Endothelial cell (in vitro differentiated cells): Measurements from ENCODE around the gene LRP10. TPM values are rescaled to one million over a fixed set of nuclear protein-coding genes. Genes with fewer than 3 reads are reported as not detected.

Experiments used
- DNase-seq: peaks from one replicate; pipeline ENCODE4 v3.0.0; 2021; ENCODE audit warnings: low spot score
- H3K27ac Mint-ChIP-seq: one replicate; pipeline ENCODE4 v1.8.0; 2021; ENCODE audit warnings: mixed read lengths, inconsistent platforms; ENCODE audit not compliant: unreplicated experiment
- H3K27me3 Mint-ChIP-seq: one replicate; pipeline ENCODE4 v1.8.0; 2021; ENCODE audit warnings: mild to moderate bottlenecking, moderate library complexity, mixed read lengths, inconsistent platforms; ENCODE audit not compliant: unreplicated experiment
- H3K36me3 Mint-ChIP-seq: one replicate; pipeline ENCODE4 v1.8.0; 2021; ENCODE audit warnings: mild to moderate bottlenecking, low read depth, mixed read lengths, inconsistent platforms; ENCODE audit not compliant: unreplicated experiment
- H3K4me1 Mint-ChIP-seq: one replicate; pipeline ENCODE4 v1.8.0; 2021; ENCODE audit warnings: mild to moderate bottlenecking, mixed read lengths, inconsistent platforms; ENCODE audit not compliant: unreplicated experiment
- H3K4me3 Mint-ChIP-seq: one replicate; pipeline ENCODE4 v1.8.0; 2021; ENCODE audit warnings: mild to moderate bottlenecking, mixed read lengths, inconsistent platforms; ENCODE audit not compliant: unreplicated experiment
- H3K9me3 Mint-ChIP-seq: one replicate; pipeline ENCODE4 v1.8.0; 2021; ENCODE audit warnings: mixed read lengths, inconsistent platforms; ENCODE audit not compliant: unreplicated experiment
- total RNA-seq: library from RNA; stranded (reverse); fragmentation: NEBNext Ultra II Directional; extraction: Animal tissue kit (Norgen Biotek cat#: 25700); gene quantifications from one replicate; pipeline ENCODE4 v1.2.1, GENCODE V29; 2021; ENCODE audit not compliant: unreplicated experiment
- TF ChIP-seq, protein P1 (sequence below): fragments of 200-600 bp; sonication (generic); IDR thresholded peaks from one replicate; pipeline ENCODE4 v1.5.0; 2021; ENCODE audit warnings: antibody characterized with exemption; ENCODE audit not compliant: unreplicated experiment

Gene LRP10
- total RNA-seq, 1 donor from 2014 or later, result 105 TPM

GRCh38 chr14:22915886-22916521 is 44.5 kb downstream of the LRP10 start:
- Mint-ChIP-seq H3K4me3 (no peak overlapping the region), H3K36me3 (peaks cover 4% of the 10 kb centered on the region), H3K27me3 (peaks cover 11% of the 10 kb centered on the region), H3K4me1 (peaks cover 14% of the 10 kb centered on the region), H3K9me3 (no peaks in the 10 kb centered on the region), H3K27ac (no peak overlapping the region)
- no peak for DNase-seq
- TF ChIP-seq, protein P1, sequence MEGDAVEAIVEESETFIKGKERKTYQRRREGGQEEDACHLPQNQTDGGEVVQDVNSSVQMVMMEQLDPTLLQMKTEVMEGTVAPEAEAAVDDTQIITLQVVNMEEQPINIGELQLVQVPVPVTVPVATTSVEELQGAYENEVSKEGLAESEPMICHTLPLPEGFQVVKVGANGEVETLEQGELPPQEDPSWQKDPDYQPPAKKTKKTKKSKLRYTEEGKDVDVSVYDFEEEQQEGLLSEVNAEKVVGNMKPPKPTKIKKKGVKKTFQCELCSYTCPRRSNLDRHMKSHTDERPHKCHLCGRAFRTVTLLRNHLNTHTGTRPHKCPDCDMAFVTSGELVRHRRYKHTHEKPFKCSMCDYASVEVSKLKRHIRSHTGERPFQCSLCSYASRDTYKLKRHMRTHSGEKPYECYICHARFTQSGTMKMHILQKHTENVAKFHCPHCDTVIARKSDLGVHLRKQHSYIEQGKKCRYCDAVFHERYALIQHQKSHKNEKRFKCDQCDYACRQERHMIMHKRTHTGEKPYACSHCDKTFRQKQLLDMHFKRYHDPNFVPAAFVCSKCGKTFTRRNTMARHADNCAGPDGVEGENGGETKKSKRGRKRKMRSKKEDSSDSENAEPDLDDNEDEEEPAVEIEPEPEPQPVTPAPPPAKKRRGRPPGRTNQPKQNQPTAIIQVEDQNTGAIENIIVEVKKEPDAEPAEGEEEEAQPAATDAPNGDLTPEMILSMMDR, result no peak

DNA sequence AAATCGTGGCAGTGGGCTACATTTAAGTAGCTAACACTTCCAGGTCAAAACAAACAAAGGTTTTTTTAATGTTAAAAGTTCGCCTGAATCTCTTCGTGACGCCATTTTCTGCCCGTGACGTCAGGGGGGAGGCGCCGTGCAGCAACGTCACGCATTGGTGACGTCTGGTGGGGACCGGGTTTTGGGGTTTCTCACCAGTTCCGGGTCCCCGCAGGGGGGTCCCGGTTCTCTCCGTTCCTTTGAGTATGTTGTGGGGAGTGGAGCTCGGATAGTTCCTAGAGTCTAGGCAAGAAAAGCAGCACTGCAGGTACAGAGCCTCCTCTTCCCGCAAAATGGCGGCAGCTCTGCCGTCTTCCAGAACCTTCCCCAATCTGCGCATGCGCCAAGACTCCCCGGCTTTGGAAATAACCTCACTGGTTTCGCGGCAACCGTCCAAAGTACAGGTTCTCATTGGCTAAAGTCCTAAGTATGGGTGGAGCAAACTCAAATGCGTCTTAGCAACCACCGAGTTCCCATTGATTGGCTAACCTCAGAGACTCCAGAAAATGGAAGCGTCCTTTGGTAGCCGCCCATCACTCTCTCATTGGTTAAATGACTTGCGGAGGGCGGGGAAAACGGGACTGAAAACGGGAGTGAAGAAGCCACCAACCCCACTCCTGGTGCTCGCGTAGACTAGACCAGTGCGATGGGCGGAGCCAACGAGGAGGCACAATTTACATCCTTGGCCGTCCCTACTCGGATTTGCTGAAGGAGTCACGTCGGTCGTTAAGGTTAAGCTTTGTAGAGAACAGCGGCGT is 47.5 kb downstream of the LRP10 start, which contains the start of gene RBM23:
TSS of gene RBM23 (minus strand) at position 346 of the 797 bp plus-strand sequence.
- TF ChIP-seq, protein P1, result no peak
- peak; percentile 99 for DNase-seq
- Mint-ChIP-seq H3K27me3 (peaks cover 11% of the 10 kb centered on the region), H3K27ac (peak within 1 kb of the TSS; percentile 100), H3K9me3 (no peaks in the 10 kb centered on the region), H3K4me3 (peak within 1 kb of the TSS; percentile 99), H3K4me1 (peaks cover 14% of the 10 kb centered on the region), H3K36me3 (peaks cover 21% of the 10 kb centered on the region)

DNA sequence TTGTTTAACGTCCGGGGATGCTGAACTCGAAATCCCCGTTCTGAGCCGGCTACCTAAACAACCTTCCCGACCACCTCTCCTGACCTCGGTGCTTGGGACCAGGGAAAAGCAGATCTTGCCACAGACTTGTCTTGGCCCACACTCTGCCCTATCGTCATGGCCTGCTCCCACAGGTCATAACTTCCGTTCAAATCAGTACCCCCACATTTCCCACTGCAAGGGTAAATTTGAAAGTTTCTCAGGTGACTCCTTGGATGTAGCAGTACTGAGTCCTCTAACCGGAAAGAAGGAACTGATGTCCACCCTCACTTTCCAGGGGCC is 48.0 kb downstream of the LRP10 start:
- TF ChIP-seq, protein P1, result no peak
- Mint-ChIP-seq H3K4me3 (peak overlapping the region; percentile 99), H3K4me1 (peaks cover 14% of the 10 kb centered on the region), H3K27me3 (peaks cover 11% of the 10 kb centered on the region), H3K27ac (peak overlapping the region; percentile 100), H3K36me3 (peaks cover 23% of the 10 kb centered on the region), H3K9me3 (no peaks in the 10 kb centered on the region)
- DNase-seq, result no peak

GRCh38 chr14:22920697-22921096 is 49.2 kb downstream of the LRP10 start:
- Mint-ChIP-seq H3K36me3 (peaks cover 27% of the 10 kb centered on the region), H3K27me3 (peaks cover 11% of the 10 kb centered on the region), H3K4me3 (no peak overlapping the region), H3K9me3 (no peaks in the 10 kb centered on the region), H3K4me1 (peaks cover 14% of the 10 kb centered on the region), H3K27ac (no peak overlapping the region)
- TF ChIP-seq, protein P1, result no peak
- DNase-seq, result no peak

DNA sequence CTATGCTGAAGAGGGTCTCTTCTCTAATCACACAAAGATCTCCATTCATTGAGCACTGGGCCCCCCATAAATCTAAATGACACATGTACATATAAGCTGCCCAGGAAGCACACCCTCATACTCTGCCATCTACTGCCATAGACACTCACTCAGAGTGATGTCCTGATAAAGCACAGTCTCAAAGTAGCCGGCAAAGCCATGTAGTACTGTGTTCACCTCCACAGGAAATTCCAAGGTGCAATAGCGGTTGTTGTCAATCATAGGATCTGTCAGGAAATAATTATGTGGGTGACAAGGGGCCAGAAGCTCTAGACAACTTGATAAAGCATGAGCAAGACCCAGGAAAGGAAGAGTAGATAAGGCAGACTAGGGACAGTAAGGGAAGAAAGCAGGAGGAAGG is 50.8 kb downstream of the LRP10 start:
- H3K4me1 Mint-ChIP-seq, result peaks cover 16% of the 10 kb centered on the region
- DNase-seq, result no peak
- peaks cover 11% of the 10 kb centered on the region for H3K27me3 Mint-ChIP-seq
- peak overlapping the region; percentile 66 for H3K4me3 Mint-ChIP-seq
- H3K9me3 Mint-ChIP-seq, result no peaks in the 10 kb centered on the region
- no peak overlapping the region for H3K27ac Mint-ChIP-seq
- H3K36me3 Mint-ChIP-seq, result peaks cover 31% of the 10 kb centered on the region
- TF ChIP-seq, protein P1, result no peak
